GM19452 (cell line): ENCODE measurements around the gene DUXB.

Source experiments
- ATAC-seq: cut with Tn5 transposase; IDR thresholded peaks from one replicate; pipeline ENCODE4 v1.9.1; 2021; ENCODE audit not compliant: unreplicated experiment

DUXB gene

DNA sequence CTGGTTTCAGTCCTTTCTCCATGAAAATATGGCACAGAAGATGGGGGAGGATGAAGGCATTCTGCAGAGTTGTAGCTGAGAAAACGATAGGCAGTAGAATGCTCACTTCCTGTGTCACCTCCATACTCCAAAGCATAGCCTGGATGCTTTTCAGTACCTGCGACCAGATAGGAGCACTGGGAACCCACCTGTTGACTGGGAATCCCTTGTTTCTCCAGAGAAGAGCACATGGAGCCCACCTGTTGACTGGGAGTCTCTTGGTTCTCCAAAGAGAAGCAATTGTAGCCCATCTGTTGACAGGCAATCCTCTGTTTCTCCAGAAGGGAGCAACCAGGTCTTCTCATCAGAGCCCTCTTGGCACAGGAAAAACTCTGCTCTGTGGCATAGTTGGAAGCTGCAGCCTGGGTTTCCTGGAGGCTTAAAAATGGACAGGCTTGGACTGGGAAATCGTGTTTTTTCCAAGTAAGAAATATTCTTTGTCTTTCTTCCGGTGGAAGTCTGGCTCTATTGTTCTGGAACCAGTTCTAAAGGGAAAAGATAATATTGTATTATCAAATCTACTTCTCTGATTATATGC, 40.4 kb downstream of the DUXB start:
- ATAC-seq = no peak

DNA sequence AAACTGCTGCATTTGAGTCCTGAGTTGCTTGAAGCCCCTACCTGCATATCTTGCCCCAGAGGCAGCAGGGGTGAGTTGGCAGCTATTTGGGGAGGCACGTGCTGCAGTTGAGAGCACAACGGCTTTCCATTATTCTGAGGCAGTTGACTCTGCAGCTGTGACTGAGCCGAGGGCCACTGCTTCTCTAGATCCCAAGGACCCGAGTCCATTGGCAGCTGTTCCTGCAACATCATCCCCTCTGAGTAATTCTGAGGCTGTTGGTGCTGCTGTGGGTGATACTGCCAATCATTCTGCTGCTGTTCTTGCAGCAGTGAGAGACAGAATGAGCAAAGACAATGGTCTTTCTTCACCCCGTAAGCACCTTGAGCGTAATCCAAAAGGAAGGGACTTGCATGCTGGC, 40.9 kb downstream of the DUXB start:
- ATAC-seq = no peak

DNA sequence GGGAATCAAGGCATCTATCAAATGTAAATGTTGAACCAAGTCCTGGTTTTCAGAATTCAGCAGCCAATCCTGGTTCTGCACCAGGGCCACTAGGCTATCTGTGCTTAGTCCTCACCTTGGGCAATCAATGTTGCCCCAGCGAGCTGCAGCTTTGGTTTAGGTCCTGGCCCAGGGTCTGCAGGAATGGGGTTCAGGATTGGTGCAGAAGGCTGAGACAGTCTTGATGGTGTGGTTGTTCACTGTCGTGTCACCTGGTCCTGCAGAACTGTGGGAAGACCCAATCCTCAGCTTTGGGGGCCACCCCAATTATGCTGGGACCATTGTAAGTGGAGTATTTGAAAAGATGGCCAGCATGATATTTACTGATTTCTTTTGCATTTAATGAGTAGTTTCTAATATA, 43.1 kb downstream of the DUXB start:
- no peak for ATAC-seq

DNA sequence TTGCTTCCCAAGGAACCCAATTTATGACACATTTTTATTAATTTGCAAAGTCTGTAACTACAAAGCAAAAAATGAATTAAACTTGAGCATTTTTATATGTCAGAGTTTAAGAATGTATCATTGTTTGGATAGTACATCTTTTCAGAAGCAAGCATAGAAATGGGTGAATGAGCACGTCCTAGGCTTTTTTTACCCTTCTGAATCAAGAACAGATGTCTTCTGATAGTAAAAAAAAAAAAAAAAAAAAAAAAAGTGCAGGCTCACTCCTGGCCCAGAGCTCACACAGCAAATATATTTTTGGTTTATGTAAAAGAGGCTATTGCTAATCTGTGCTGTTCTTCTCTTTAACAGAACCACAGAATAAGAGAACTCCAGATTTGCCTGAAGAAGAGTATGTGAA, 47.3 kb downstream of the DUXB start:
- no peak for ATAC-seq

DNA sequence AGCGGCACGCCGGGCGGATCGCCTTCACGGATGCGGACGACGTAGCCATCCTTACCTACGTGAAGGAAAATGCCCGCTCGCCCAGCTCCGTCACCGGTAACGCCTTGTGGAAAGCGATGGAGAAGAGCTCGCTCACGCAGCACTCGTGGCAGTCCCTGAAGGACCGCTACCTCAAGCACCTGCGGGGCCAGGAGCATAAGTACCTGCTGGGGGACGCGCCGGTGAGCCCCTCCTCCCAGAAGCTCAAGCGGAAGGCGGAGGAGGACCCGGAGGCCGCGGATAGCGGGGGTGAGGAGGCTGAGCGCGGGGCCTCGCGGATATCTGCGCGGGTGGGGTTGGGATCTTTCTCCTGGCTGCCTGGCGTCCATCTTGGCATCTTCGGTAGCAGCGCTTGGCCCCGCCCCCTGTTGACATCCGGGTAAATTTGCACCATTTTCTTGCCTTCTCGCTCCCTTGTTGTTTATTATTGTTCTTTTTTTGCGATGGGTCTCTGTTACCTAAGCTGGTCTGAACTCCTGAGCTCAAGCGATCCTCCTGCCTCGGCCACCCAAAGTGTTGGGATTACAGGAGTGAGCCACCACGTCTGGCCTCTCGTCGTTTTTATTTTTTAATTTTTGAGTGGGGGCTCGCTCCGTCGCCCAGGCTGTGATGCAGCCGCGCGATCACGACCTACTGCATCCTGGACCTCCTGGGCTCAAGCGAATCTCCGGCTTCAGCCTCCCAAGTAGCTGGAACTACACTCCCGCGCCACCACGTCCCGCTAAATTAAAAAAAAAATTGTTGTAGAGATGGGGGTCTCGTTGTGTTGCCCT, 52.8 kb downstream of the DUXB start:
- peak; percentile 28 for ATAC-seq

DNA sequence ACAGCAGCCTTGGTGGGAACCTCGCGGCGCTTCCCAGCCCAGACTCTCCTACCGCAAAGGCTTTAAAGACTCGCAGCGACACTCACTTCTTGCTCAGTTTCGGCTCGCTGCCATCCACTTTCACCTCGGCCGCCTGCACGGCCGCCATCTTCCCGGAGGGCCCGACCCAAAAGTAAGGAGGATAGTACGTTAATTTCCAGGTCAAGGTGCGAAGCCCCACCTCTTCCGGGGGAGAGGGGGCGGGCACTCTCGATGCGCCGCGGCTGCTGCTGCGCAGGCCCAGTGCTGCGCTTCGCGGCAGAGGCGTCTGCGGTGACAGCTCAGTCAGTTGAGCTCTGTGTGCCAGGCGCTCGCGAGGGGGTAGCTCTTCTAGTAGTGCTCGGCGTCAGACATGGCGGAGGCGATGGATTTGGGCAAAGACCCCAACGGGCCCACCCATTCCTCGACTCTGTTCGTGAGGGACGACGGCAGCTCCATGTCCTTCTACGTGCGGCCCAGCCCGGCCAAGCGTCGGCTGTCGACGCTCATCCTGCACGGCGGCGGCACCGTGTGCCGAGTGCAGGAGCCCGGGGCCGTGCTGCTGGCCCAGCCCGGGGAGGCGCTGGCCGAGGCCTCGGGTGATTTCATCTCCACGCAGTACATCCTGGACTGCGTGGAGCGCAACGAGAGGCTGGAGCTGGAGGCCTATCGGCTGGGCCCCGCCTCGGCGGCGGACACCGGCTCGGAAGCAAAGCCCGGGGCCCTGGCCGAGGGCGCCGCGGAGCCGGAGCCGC, 53.6 kb downstream of the DUXB start, which contains the start of the genes KARS1 and TERF2IP:
Gene KARS1, minus strand, starts transcription at position 174 of the 773 bp plus-strand sequence. Its CDS starts 26 bp downstream, at position 148.
Gene TERF2IP, plus strand, starts transcription at position 282 of the 773 bp plus-strand sequence. Its CDS starts 110 bp downstream, at position 392.
- peak; percentile 76 for ATAC-seq

DNA sequence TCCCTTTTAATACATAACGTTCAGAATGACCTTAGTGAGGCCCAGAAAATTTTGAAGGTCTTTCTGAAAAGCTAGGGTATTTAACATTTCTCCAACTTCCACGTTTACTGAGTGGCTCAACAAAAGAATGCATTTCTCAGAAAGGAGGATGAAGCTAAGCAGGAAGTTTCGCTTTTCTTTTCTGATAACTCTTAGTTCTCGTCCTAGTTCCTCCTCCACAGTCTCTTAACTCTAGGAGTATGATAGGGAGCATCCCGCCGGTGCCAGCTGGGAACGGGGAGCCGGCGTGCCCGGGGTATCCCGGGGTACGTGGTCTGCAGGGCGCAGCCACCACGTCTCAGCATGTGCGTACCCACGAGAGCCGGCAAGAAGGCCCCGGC, 54.2 kb downstream of the DUXB start:
- ATAC-seq = peak; percentile 13

DNA sequence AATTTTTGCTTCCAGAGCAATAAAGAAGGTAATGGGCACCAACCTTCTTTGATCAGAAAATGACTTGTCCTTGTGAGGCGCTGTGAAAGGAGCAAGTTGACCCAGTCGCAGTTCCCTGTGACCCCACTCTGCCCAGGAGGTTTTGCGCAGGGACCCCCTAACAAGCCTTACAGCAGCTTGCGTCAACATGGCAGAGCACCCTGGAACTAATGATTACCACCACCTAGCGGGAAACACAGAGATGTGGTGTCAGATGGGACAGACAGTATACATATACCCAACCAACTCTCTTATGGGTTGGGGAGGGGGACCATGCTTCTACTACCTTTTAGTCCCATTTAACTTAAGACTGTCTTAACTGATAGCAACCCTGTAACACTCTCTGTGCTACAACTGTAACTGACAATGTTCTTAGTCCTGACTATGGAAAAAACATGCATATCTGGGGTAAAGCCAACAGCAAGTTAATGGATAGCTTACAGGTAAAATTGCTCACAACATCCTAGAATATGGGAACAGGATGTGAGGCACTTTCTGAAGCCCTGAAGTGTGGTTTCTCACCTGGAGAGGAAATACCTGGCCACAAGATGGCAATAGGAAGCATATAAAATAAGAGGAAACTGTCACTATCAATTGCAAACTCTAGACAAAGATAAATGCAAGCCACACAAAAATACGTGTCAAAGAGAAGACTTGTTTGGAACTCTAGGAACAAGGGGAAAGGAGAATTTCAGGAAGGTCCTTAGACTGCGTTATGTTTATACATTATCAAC, 56.8 kb downstream of the DUXB start:
- ATAC-seq = no peak
